ENCODE results near the gene GPS1.

GPS1 gene

GRCh38 chr17:82047379-82047778 lies 4.3 kb upstream of the GPS1 start:
- peak overlapping the region; percentile 79 for H3K27ac ChIP-seq
- CTCF ChIA-PET: no interaction called here
- no peak for DNase-seq (ENCODE audit: low spot score)
- POLR2A ChIA-PET (ENCODE audit: low non-redundant PET): no interaction called here
- no peak for TF ChIP-seq CTCF (conservative IDR thresholded peaks at IDR 0.05; ENCODE audit: low read depth)

- peak overlapping the region; percentile 79 for H3K27ac ChIP-seq
- DNase-seq (ENCODE audit: low spot score): no peak
- ChIA-PET CTCF (interaction anchor here (0.6 kb wide), 1 partner anchor 33 kb away, joined by 3 read pairs; no protein-coding TSS in a partner anchor), POLR2A (ENCODE audit: low non-redundant PET) (no interaction called here)
- TF ChIP-seq CTCF (conservative IDR thresholded peaks at IDR 0.05; ENCODE audit: low read depth): no peak
These were observed 3.7 kb upstream of the GPS1 start for GRCh38 chr17:82047914-82048570.

- no peak for DNase-seq (ENCODE audit: low spot score)
- peak overlapping the region; percentile 79 for H3K27ac ChIP-seq
- CTCF ChIA-PET: no interaction called here
- POLR2A ChIA-PET (ENCODE audit: low non-redundant PET): no interaction called here
- TF ChIP-seq CTCF (conservative IDR thresholded peaks at IDR 0.05; ENCODE audit: low read depth): no peak
These were observed 3.1 kb upstream of the GPS1 start for GRCh38 chr17:82048571-82048971.

- ChIA-PET CTCF (interaction anchor here (1.0 to 2.3 kb wide), 2 partner anchors 19 to 90 kb away, joined by 4 to 8 read pairs; no protein-coding TSS in a partner anchor), POLR2A (ENCODE audit: low non-redundant PET) (interaction anchor here (0.6 kb wide), 1 partner anchor 10 kb away, joined by 3 read pairs; no protein-coding TSS in a partner anchor)
- H3K27ac ChIP-seq: peak overlapping the region; percentile 79
- TF ChIP-seq CTCF (conservative IDR thresholded peaks at IDR 0.05; ENCODE audit: low read depth): no peak
- no peak for DNase-seq (ENCODE audit: low spot score)
These were observed 2.6 kb upstream of the GPS1 start for GRCh38 chr17:82049106-82049505.

- CTCF ChIA-PET: interaction anchor here (0.6 to 2.3 kb wide), 3 partner anchors 14 to 90 kb away, joined by 3 to 8 read pairs (median 4); no protein-coding TSS in a partner anchor
- POLR2A ChIA-PET (ENCODE audit: low non-redundant PET): interaction anchor here (0.6 to 1.3 kb wide), 3 partner anchors 11 to 16 kb away, joined by 3 to 4 read pairs (median 3); partner anchors contain the start of genes DCXR and DUS1L
- peak overlapping the region; percentile 79 for H3K27ac ChIP-seq
- TF ChIP-seq CTCF (conservative IDR thresholded peaks at IDR 0.05; ENCODE audit: low read depth): no peak
- DNase-seq (ENCODE audit: low spot score): no peak
These were observed 2.2 kb upstream of the GPS1 start for GRCh38 chr17:82049521-82049971.

- CTCF ChIA-PET: interaction anchor here (0.6 to 2.3 kb wide), 3 partner anchors 14 to 91 kb away, joined by 3 to 8 read pairs (median 4); no protein-coding TSS in a partner anchor
- no peak for DNase-seq (ENCODE audit: low spot score)
- peak overlapping the region; percentile 79 for H3K27ac ChIP-seq
- POLR2A ChIA-PET (ENCODE audit: low non-redundant PET): interaction anchor here (0.6 to 1.3 kb wide), 3 partner anchors 13 to 16 kb away, joined by 3 to 4 read pairs (median 3); partner anchors contain the start of genes DCXR and DUS1L
- TF ChIP-seq CTCF (conservative IDR thresholded peaks at IDR 0.05; ENCODE audit: low read depth): no peak
These were observed 1.4 kb upstream of the GPS1 start for GRCh38 chr17:82050152-82050760.

Measured in RWPE1 (cell line).